HCT116 (cell line): ENCODE results near the gene ATL1.

ENCODE experiments used
- EGR1 ChIP-seq: IDR thresholded peaks from 2 replicates; pipeline ENCODE4 v1.6.1; 2012; ENCODE audit warnings: low read depth
- EZH2 ChIP-seq: fragments of 200-600 bp; sonication (generic); IDR thresholded peaks from 2 replicates; pipeline ENCODE4 v1.6.1; 2017; ENCODE audit warnings: antibody characterized with exemption, mixed run types
- MAX ChIP-seq: IDR thresholded peaks from 2 replicates; pipeline ENCODE4 v1.6.1; 2012
- POLR2A ChIP-seq: IDR thresholded peaks from 2 replicates; pipeline ENCODE4 v1.7.0; 2011; ENCODE audit warnings: borderline replicate concordance; ENCODE audit not compliant: insufficient read depth, insufficient read length; ENCODE audit errors: extremely low read depth
- POLR2AphosphoS5 ChIP-seq: IDR thresholded peaks from 2 replicates; pipeline ENCODE4 v1.6.1; 2011; ENCODE audit warnings: mild to moderate bottlenecking, low read depth, low read length, moderate library complexity
- YY1 ChIP-seq: IDR thresholded peaks from 2 replicates; pipeline ENCODE4 v1.6.1; 2011; ENCODE audit warnings: low read length, low read depth, moderate library complexity, mild to moderate bottlenecking; ENCODE audit not compliant: insufficient replicate concordance; ENCODE audit errors: extremely low read depth
- TF ChIP-seq, protein P1 (sequence below), 3 experiments: fragments of 200-600 bp in 1 of 3; sonication (generic) in 1 of 3; IDR thresholded peaks in 2 of 3; conservative IDR thresholded peaks in 1 of 3; 2 replicates each; pipeline ENCODE4 v1.5.1; 2012 to 2017; ENCODE audit warnings: low read depth in 2 of 3, low read length in 2 of 3, antibody characterized with exemption in 1 of 3, borderline replicate concordance in 1 of 3, control low read depth in 1 of 3, mild to moderate bottlenecking in 1 of 3, mixed read lengths in 1 of 3, mixed run types in 1 of 3, moderate library complexity in 1 of 3; ENCODE audit not compliant: insufficient read depth in 1 of 3
- TF ChIP-seq, protein P2 (sequence below): IDR thresholded peaks from 2 replicates; pipeline ENCODE4 v1.6.1; 2012; ENCODE audit warnings: low read depth

DNA sequence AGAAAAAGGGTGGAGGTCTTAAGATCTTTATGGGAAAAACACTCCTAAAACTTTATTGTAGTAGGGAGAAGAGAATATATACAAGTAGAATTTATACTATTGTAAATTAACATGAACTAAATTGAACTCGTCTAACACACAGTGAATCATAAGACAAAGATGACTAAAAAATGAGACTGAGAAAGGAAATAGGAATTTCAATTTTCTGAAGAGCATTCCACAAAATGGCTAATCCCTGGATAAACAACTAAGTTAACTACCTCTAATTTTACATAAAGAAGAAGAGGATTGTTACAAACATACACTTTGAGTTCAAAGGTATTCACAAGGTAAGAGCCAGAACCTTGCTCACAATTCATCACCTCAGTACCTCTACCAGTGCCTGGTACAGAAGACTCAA is 29.6 kb upstream of the ATL1 start:
- no peak for TF ChIP-seq YY1
- TF ChIP-seq POLR2AphosphoS5: no peak
- TF ChIP-seq EZH2: no peak
- TF ChIP-seq, protein P1, sequence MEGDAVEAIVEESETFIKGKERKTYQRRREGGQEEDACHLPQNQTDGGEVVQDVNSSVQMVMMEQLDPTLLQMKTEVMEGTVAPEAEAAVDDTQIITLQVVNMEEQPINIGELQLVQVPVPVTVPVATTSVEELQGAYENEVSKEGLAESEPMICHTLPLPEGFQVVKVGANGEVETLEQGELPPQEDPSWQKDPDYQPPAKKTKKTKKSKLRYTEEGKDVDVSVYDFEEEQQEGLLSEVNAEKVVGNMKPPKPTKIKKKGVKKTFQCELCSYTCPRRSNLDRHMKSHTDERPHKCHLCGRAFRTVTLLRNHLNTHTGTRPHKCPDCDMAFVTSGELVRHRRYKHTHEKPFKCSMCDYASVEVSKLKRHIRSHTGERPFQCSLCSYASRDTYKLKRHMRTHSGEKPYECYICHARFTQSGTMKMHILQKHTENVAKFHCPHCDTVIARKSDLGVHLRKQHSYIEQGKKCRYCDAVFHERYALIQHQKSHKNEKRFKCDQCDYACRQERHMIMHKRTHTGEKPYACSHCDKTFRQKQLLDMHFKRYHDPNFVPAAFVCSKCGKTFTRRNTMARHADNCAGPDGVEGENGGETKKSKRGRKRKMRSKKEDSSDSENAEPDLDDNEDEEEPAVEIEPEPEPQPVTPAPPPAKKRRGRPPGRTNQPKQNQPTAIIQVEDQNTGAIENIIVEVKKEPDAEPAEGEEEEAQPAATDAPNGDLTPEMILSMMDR (IDR thresholded peaks at IDR 0.05 in 2 of 3, conservative IDR thresholded peaks at IDR 0.05 in 1 of 3; ENCODE audit: borderline replicate concordance in 1 of 3, insufficient read depth in 1 of 3, low read depth in 2 of 3, low read length in 2 of 3): no peak
- no peak for TF ChIP-seq POLR2A
- TF ChIP-seq, protein P2, sequence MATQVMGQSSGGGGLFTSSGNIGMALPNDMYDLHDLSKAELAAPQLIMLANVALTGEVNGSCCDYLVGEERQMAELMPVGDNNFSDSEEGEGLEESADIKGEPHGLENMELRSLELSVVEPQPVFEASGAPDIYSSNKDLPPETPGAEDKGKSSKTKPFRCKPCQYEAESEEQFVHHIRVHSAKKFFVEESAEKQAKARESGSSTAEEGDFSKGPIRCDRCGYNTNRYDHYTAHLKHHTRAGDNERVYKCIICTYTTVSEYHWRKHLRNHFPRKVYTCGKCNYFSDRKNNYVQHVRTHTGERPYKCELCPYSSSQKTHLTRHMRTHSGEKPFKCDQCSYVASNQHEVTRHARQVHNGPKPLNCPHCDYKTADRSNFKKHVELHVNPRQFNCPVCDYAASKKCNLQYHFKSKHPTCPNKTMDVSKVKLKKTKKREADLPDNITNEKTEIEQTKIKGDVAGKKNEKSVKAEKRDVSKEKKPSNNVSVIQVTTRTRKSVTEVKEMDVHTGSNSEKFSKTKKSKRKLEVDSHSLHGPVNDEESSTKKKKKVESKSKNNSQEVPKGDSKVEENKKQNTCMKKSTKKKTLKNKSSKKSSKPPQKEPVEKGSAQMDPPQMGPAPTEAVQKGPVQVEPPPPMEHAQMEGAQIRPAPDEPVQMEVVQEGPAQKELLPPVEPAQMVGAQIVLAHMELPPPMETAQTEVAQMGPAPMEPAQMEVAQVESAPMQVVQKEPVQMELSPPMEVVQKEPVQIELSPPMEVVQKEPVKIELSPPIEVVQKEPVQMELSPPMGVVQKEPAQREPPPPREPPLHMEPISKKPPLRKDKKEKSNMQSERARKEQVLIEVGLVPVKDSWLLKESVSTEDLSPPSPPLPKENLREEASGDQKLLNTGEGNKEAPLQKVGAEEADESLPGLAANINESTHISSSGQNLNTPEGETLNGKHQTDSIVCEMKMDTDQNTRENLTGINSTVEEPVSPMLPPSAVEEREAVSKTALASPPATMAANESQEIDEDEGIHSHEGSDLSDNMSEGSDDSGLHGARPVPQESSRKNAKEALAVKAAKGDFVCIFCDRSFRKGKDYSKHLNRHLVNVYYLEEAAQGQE: no peak
- no peak for TF ChIP-seq EGR1
- no peak for TF ChIP-seq MAX
